DND-41 (cell line): ENCODE measurements around the gene ADCY9.
"Not testable (repeated sequence)": the region's sequence is repeated elsewhere in the genome, so short reads cannot be mapped to it uniquely, and the experiment has no call there.

Experiments used
- ATAC-seq: fragments of 200-7000 bp; cut with Tn5 transposase; 3 replicates; pipeline ENCODE4 v1.9.1; 2021; ENCODE audit warnings: low read depth; ENCODE audit not compliant: insufficient read depth
- DNase-seq: peaks from one replicate; pipeline ENCODE4 v3.0.0-alpha.2; 2020
- H2AFZ ChIP-seq: 2 replicates; pipeline ENCODE4 v1.6.0; 2012; ENCODE audit warnings: low read depth, low read length
- H3K27ac ChIP-seq: 2 replicates; pipeline ENCODE4 v1.5.1; 2012; ENCODE audit warnings: low read length, inconsistent platforms
- H3K27me3 ChIP-seq: fragments of 200-600 bp; sonication (generic); 2 replicates; pipeline ENCODE4 v1.6.0; 2012; ENCODE audit warnings: low read length, mild to moderate bottlenecking, inconsistent platforms; ENCODE audit not compliant: insufficient read depth, poor library complexity
- H3K36me3 ChIP-seq: 2 replicates; pipeline ENCODE4 v1.5.1; 2012; ENCODE audit warnings: low read length, inconsistent platforms; ENCODE audit not compliant: insufficient read depth
- H3K4me1 ChIP-seq: 2 replicates; pipeline ENCODE4 v1.5.1; 2012; ENCODE audit warnings: mild to moderate bottlenecking, low read length; ENCODE audit not compliant: insufficient read depth
- H3K4me2 ChIP-seq: 2 replicates; pipeline ENCODE4 v1.6.0; 2012; ENCODE audit warnings: mild to moderate bottlenecking, moderate library complexity, low read length, inconsistent platforms; ENCODE audit not compliant: insufficient read depth
- H3K4me3 ChIP-seq, 2 experiments: fragments of 200-600 bp in 1 of 2; shearing (Covaris generic) in 1 of 2; 2 replicates each; pipeline ENCODE4 v1.5.1; 2012 to 2016; ENCODE audit warnings: inconsistent platforms in 2 of 2, low read length in 2 of 2, mild to moderate bottlenecking in 2 of 2, low read depth in 1 of 2, moderate library complexity in 1 of 2
- H3K79me2 ChIP-seq: 2 replicates; pipeline ENCODE4 v1.6.0; 2012; ENCODE audit warnings: low read length, inconsistent platforms; ENCODE audit not compliant: insufficient read depth
- H3K9ac ChIP-seq: 2 replicates; pipeline ENCODE4 v1.6.0; 2012; ENCODE audit warnings: low read depth, mild to moderate bottlenecking, inconsistent platforms, low read length, moderate library complexity
- H3K9me3 ChIP-seq: 2 replicates; pipeline ENCODE4 v1.5.1; 2012; ENCODE audit warnings: low read length, moderate library complexity, mild to moderate bottlenecking, inconsistent platforms; ENCODE audit not compliant: insufficient read depth, severe bottlenecking
- H4K20me1 ChIP-seq: 2 replicates; pipeline ENCODE4 v1.6.0; 2012; ENCODE audit warnings: low read length; ENCODE audit not compliant: insufficient read depth
- CTCF ChIP-seq: IDR thresholded peaks from 2 replicates; pipeline ENCODE4 v1.5.1; 2012; ENCODE audit warnings: borderline replicate concordance, low read length, moderate library complexity, mild to moderate bottlenecking; ENCODE audit not compliant: poor library complexity, severe bottlenecking; ENCODE audit errors: extremely low read depth
- EZH2 ChIP-seq: IDR thresholded peaks from 3 replicates; pipeline ENCODE4 v1.6.1; 2012; ENCODE audit warnings: borderline replicate concordance, low read depth, mild to moderate bottlenecking, moderate library complexity, low read length, inconsistent platforms; ENCODE audit not compliant: severe bottlenecking

The ADCY9 gene

GRCh38 chr16:3934491-3935181, 181.6 kb downstream of the ADCY9 start:
- Histone ChIP-seq H3K9me3 (no peaks in the 10 kb centered on the region), H3K4me3 (no peak overlapping the region), H3K79me2 (no peaks in the 10 kb centered on the region), H3K27ac (no peak overlapping the region), H3K4me1 (no peaks in the 10 kb centered on the region), H3K27me3 (peaks cover 7% of the 10 kb centered on the region), H2AFZ (no peak overlapping the region), H3K36me3 (no peaks in the 10 kb centered on the region), H3K9ac (no peak overlapping the region), H4K20me1 (no peaks in the 10 kb centered on the region; the same call in 1 of the 2 replicates), H3K4me2 (no peak overlapping the region)
- DNase-seq: no peak
- no peak for TF ChIP-seq CTCF
- no peak for TF ChIP-seq EZH2
- ATAC-seq: no peak

DNA sequence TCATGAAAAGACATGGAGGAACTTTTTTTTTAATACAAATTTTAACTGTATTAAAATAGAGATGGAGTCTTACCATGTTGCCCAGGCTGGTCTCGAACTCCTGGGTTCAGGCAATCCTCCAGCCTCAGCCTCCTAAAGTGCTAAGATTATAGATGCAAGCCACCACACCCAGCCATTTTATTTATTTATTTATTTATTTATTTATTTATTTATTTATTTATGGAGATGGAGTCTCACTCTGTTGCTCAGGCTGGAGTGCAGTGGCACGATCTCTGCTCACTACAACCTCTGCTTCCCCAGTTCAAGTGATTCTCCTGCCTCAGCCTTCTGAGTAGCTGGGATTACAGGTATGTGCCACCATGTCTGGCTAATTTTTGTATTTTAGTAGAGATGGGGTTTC, 189.1 kb downstream of the ADCY9 start:
- H2AFZ ChIP-seq, ATAC-seq, H3K36me3 ChIP-seq, H4K20me1 ChIP-seq, H3K27me3 ChIP-seq, H3K9me3 ChIP-seq, H3K79me2 ChIP-seq, DNase-seq, H3K27ac ChIP-seq, H3K9ac ChIP-seq, H3K4me3 ChIP-seq, H3K4me2 ChIP-seq, H3K4me1 ChIP-seq: not testable (repeated sequence)

GRCh38 chr16:3924763-3925162, 191.5 kb downstream of the ADCY9 start:
- DNase-seq: no peak
- ATAC-seq: no peak
- H3K9me3 ChIP-seq: peaks cover 7% of the 10 kb centered on the region
- H3K27ac ChIP-seq: no peak overlapping the region
- no peak overlapping the region for H2AFZ ChIP-seq
- H3K4me1 ChIP-seq: no peaks in the 10 kb centered on the region
- H4K20me1 ChIP-seq: no peaks in the 10 kb centered on the region
- H3K4me3 ChIP-seq: no peak overlapping the region
- no peak for TF ChIP-seq EZH2
- TF ChIP-seq CTCF: no peak
- no peaks in the 10 kb centered on the region for H3K79me2 ChIP-seq
- H3K9ac ChIP-seq: no peak overlapping the region
- H3K4me2 ChIP-seq: no peak overlapping the region
- H3K27me3 ChIP-seq: no peaks in the 10 kb centered on the region
- H3K36me3 ChIP-seq: no peaks in the 10 kb centered on the region

GRCh38 chr16:3922241-3922640, 194.0 kb downstream of the ADCY9 start:
- Histone ChIP-seq H3K36me3 (no peaks in the 10 kb centered on the region), H4K20me1 (no peaks in the 10 kb centered on the region), H3K27me3 (no peaks in the 10 kb centered on the region), H3K4me3 (no peak overlapping the region), H3K27ac (no peak overlapping the region), H3K4me2 (no peak overlapping the region), H2AFZ (no peak overlapping the region), H3K79me2 (no peaks in the 10 kb centered on the region), H3K4me1 (no peaks in the 10 kb centered on the region), H3K9ac (no peak overlapping the region), H3K9me3 (peaks cover 14% of the 10 kb centered on the region)
- no peak for TF ChIP-seq EZH2
- no peak for TF ChIP-seq CTCF
- DNase-seq (no peak), ATAC-seq (no peak)
